Measurements from ENCODE around the gene FNDC3B. TPM values are rescaled to one million over a fixed set of nuclear protein-coding genes. Genes with fewer than 3 reads are reported as not detected.

The FNDC3B gene
- total RNA-seq, 1 donor from 2014 or later, result 29.5 TPM

- H3K4me3 ChIP-seq, result no peak overlapping the region
- H3K79me2 ChIP-seq (ENCODE audit: low read depth), result peaks cover 38% of the 10 kb centered on the region
- Mint-ChIP-seq H3K27ac (peak overlapping the region; percentile 81), H3K4me1 (peaks cover 66% of the 10 kb centered on the region), H3K4me3 (no peak overlapping the region), H3K9me3 (no peaks in the 10 kb centered on the region), H3K27me3 (ENCODE audit: insufficient read depth, low read depth) (no peaks in the 10 kb centered on the region), H3K36me3 (peaks cover 2% of the 10 kb centered on the region)
- no peak overlapping the region for H3K9ac ChIP-seq
- H3K4me1 ChIP-seq, result peaks cover 36% of the 10 kb centered on the region
- DNase-seq (ENCODE audit: low spot score), result no peak
- peaks cover 42% of the 10 kb centered on the region for H4K20me1 ChIP-seq (ENCODE audit: low read depth)
- TF ChIP-seq CTCF (IDR thresholded peaks at IDR 0.05) (no peak), EZH2 (IDR thresholded peaks at IDR 0.05) (no peak), EZH2phosphoT487 (IDR thresholded peaks at IDR 0.05) (no peak)
- peaks cover 19% of the 10 kb centered on the region for H3F3A ChIP-seq (ENCODE audit: low read depth)
- no peaks in the 10 kb centered on the region for H3K9me3 ChIP-seq (ENCODE audit: low read depth)
- no peak overlapping the region for H3K27ac ChIP-seq
- no peak overlapping the region for H2AFZ ChIP-seq (replicated peaks)
- peak overlapping the region; percentile 40 for H3K4me2 ChIP-seq
- H3K27me3 ChIP-seq, result no peaks in the 10 kb centered on the region
- H3K36me3 ChIP-seq, result no peaks in the 10 kb centered on the region
Observed at GRCh38 chr3:172170073-172170709, 130.8 kb downstream of the FNDC3B start.

- Histone ChIP-seq H3K4me3 (no peak overlapping the region), H3K9me3 (ENCODE audit: low read depth) (no peaks in the 10 kb centered on the region), H3K79me2 (ENCODE audit: low read depth) (peaks cover 36% of the 10 kb centered on the region), H3K27me3 (no peaks in the 10 kb centered on the region), H4K20me1 (ENCODE audit: low read depth) (peaks cover 42% of the 10 kb centered on the region), H3K27ac (no peak overlapping the region), H2AFZ (replicated peaks) (no peak overlapping the region), H3K9ac (no peak overlapping the region), H3K4me1 (peaks cover 42% of the 10 kb centered on the region), H3K4me2 (peak overlapping the region; percentile 40), H3F3A (ENCODE audit: low read depth) (peaks cover 23% of the 10 kb centered on the region), H3K36me3 (no peaks in the 10 kb centered on the region)
- no peak for TF ChIP-seq CTCF (IDR thresholded peaks at IDR 0.05)
- no peak for TF ChIP-seq EZH2phosphoT487 (IDR thresholded peaks at IDR 0.05)
- no peak for TF ChIP-seq EZH2 (IDR thresholded peaks at IDR 0.05)
- Mint-ChIP-seq H3K9me3 (no peaks in the 10 kb centered on the region), H3K4me1 (peaks cover 73% of the 10 kb centered on the region), H3K27me3 (ENCODE audit: insufficient read depth, low read depth) (no peaks in the 10 kb centered on the region), H3K27ac (peak overlapping the region; percentile 33), H3K36me3 (peaks cover 2% of the 10 kb centered on the region), H3K4me3 (no peak overlapping the region)
- DNase-seq (ENCODE audit: low spot score), result no peak
Observed at GRCh38 chr3:172170841-172171240, 131.5 kb downstream of the FNDC3B start.

DNA sequence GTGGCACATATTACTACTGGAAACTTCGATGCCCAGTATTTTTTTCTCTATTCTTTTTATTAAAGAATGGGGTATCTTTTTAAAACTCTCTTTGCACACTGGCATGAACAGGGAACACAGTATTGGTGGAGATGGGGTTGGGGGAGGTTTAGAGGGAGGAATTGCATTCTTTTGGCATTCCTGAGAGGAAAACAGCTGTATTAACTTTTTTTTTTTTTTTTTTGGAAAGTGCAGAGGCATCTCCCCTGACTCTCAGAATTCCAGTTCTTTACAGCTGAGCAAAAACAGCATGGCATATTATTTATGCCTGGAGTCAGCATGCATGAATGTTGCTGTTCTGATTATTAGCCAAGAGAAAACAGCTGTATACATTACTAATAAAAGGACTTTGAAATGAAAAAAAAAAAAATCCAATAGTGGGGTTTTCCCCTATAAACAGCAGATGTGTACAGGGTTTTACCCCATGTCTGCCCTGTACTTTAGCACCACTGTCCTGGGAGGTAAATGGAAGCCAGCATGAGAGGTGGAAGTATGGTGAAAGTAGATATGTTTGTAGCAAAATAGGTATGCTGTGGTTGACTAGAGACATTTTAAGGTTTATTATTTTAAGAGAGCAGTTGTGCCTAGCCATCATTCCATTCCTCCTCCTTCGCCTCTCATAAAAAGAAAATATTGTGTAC is 132.2 kb downstream of the FNDC3B start:
- H3K4me2 ChIP-seq, result peak overlapping the region; percentile 40
- no peak overlapping the region for H3K27ac ChIP-seq
- H3K27ac Mint-ChIP-seq, result no peak overlapping the region
- no peak overlapping the region for H3K9ac ChIP-seq
- no peaks in the 10 kb centered on the region for H3K36me3 ChIP-seq
- H4K20me1 ChIP-seq (ENCODE audit: low read depth), result peaks cover 41% of the 10 kb centered on the region
- peaks cover 36% of the 10 kb centered on the region for H3K79me2 ChIP-seq (ENCODE audit: low read depth)
- no peaks in the 10 kb centered on the region for H3K9me3 Mint-ChIP-seq
- H3K4me1 ChIP-seq, result peaks cover 49% of the 10 kb centered on the region
- peaks cover 2% of the 10 kb centered on the region for H3K36me3 Mint-ChIP-seq
- H2AFZ ChIP-seq (replicated peaks), result no peak overlapping the region
- peaks cover 23% of the 10 kb centered on the region for H3F3A ChIP-seq (ENCODE audit: low read depth)
- H3K27me3 Mint-ChIP-seq (ENCODE audit: insufficient read depth, low read depth), result no peaks in the 10 kb centered on the region
- no peak overlapping the region for H3K4me3 Mint-ChIP-seq
- no peaks in the 10 kb centered on the region for H3K27me3 ChIP-seq
- H3K4me3 ChIP-seq, result no peak overlapping the region
- no peaks in the 10 kb centered on the region for H3K9me3 ChIP-seq (ENCODE audit: low read depth)
- peak; percentile 23 for DNase-seq (ENCODE audit: low spot score)
- no peak for TF ChIP-seq CTCF (IDR thresholded peaks at IDR 0.05)
- TF ChIP-seq EZH2phosphoT487 (IDR thresholded peaks at IDR 0.05), result no peak
- no peak for TF ChIP-seq EZH2 (IDR thresholded peaks at IDR 0.05)
- H3K4me1 Mint-ChIP-seq, result peaks cover 79% of the 10 kb centered on the region

All from neural progenitor cell (in vitro differentiated cells).